Activated CD4-positive, alpha-beta memory T cell treated with anti-CD3 and anti-CD28 coated beads for 36 hours (primary cell): Measurements from ENCODE around the gene FAM90A26. TPM values are rescaled to one million over a fixed set of nuclear protein-coding genes. Genes with fewer than 3 reads are reported as not detected.
"Not testable (repeated sequence)": the region's sequence is repeated elsewhere in the genome, so short reads cannot be mapped to it uniquely, and the experiment has no call there.

Experiments used
- CTCF ChIA-PET: fragments of 350-600 bp; sonication (Branson Sonifier 250); formaldehyde crosslinking; loops from one replicate; lab custom pipeline; 2021; ENCODE audit warnings: antibody characterized with exemption, inconsistent platforms; lab: Charles Lee
- POLR2A ChIA-PET: fragments of 350-600 bp; sonication (Branson Sonifier 250); formaldehyde crosslinking; loops from one replicate; lab custom pipeline; 2021; ENCODE audit warnings: antibody characterized with exemption; lab: Charles Lee
- DNase-seq: peaks from one replicate; pipeline ENCODE4 v3.0.0-alpha.2; 2020
- H3K27ac Mint-ChIP-seq: one replicate; pipeline ENCODE4 v1.8.0; 2021; ENCODE audit warnings: mixed read lengths
- H3K27me3 Mint-ChIP-seq: one replicate; pipeline ENCODE4 v1.8.0; 2021; ENCODE audit warnings: mixed read lengths
- H3K36me3 Mint-ChIP-seq: one replicate; pipeline ENCODE4 v1.8.0; 2021; ENCODE audit warnings: mixed read lengths
- H3K4me1 Mint-ChIP-seq: one replicate; pipeline ENCODE4 v1.8.0; 2021; ENCODE audit warnings: low read depth, mixed read lengths
- H3K4me3 Mint-ChIP-seq: one replicate; pipeline ENCODE4 v1.8.0; 2021; ENCODE audit warnings: mild to moderate bottlenecking, mixed read lengths
- H3K9me3 Mint-ChIP-seq: one replicate; pipeline ENCODE4 v1.8.0; 2021; ENCODE audit warnings: mixed read lengths
- intact Hi-C: fragments of 100-400 bp; cut with micrococcal nuclease; formaldehyde crosslinking; loops from one replicate; pipeline ENCODE4 v1.15.1; 2023
- total RNA-seq, 2 experiments: library from RNA; stranded (reverse); gene quantifications; one replicate each; pipeline ENCODE4 v1.2.3, GENCODE V29; 2021

Gene FAM90A26
- not detected for total RNA-seq

GRCh38 chr4:9169791-9170459 is at the start of gene FAM90A26:
Gene FAM90A26, plus strand, starts transcription at chr4:9170409. Its CDS starts 2,764 bp downstream, at chr4:9173173.
- H3K9me3 Mint-ChIP-seq, H3K4me1 Mint-ChIP-seq, H3K27me3 Mint-ChIP-seq, H3K27ac Mint-ChIP-seq, POLR2A ChIA-PET, intact Hi-C loops, H3K4me3 Mint-ChIP-seq, DNase-seq, CTCF ChIA-PET, H3K36me3 Mint-ChIP-seq: not testable (repeated sequence)

- intact Hi-C loops = loop anchor here (5.0 kb wide), 1 partner anchor 120 kb away; no protein-coding TSS in a partner anchor
- CTCF ChIA-PET = interaction anchor here (0.9 kb wide), 1 partner anchor 123 kb away, joined by 3 read pairs; no protein-coding TSS in a partner anchor
These were observed 47.5 kb upstream of the FAM90A26 start for GRCh38 chr4:9122711-9123110.

GRCh38 chr4:9123572-9124007 is 46.6 kb upstream of the FAM90A26 start:
- H3K9me3 Mint-ChIP-seq, H3K4me3 Mint-ChIP-seq, CTCF ChIA-PET, POLR2A ChIA-PET, H3K27ac Mint-ChIP-seq, H3K36me3 Mint-ChIP-seq, H3K4me1 Mint-ChIP-seq: not testable (repeated sequence)
- intact Hi-C loops = loop anchor here (5.0 kb wide), 1 partner anchor 121 kb away; no protein-coding TSS in a partner anchor
- H3K27me3 Mint-ChIP-seq = peaks cover 15% of the 10 kb centered on the region
- peak; percentile 25 for DNase-seq

More at GRCh38 chr4:9122711-9123110, 47.5 kb upstream of the FAM90A26 start:
- H3K9me3 Mint-ChIP-seq, POLR2A ChIA-PET, DNase-seq, H3K4me1 Mint-ChIP-seq, H3K36me3 Mint-ChIP-seq, H3K4me3 Mint-ChIP-seq, H3K27ac Mint-ChIP-seq: not testable (repeated sequence)
- H3K27me3 Mint-ChIP-seq = peaks cover 15% of the 10 kb centered on the region

- H3K36me3 Mint-ChIP-seq, H3K27ac Mint-ChIP-seq, H3K4me3 Mint-ChIP-seq, CTCF ChIA-PET, POLR2A ChIA-PET, DNase-seq, H3K9me3 Mint-ChIP-seq, H3K4me1 Mint-ChIP-seq: not testable (repeated sequence)
- intact Hi-C loops = loop anchor here (1.0 kb wide), 1 partner anchor 23 kb away; no protein-coding TSS in a partner anchor
- H3K27me3 Mint-ChIP-seq = peaks cover 14% of the 10 kb centered on the region
These were observed 44.5 kb upstream of the FAM90A26 start for GRCh38 chr4:9125601-9126161.

GRCh38 chr4:9131420-9131819 is 38.8 kb upstream of the FAM90A26 start:
- DNase-seq, H3K36me3 Mint-ChIP-seq, CTCF ChIA-PET, H3K4me1 Mint-ChIP-seq, H3K4me3 Mint-ChIP-seq, intact Hi-C loops, H3K27me3 Mint-ChIP-seq, H3K27ac Mint-ChIP-seq, POLR2A ChIA-PET, H3K9me3 Mint-ChIP-seq: not testable (repeated sequence)

- DNase-seq, CTCF ChIA-PET, H3K9me3 Mint-ChIP-seq, intact Hi-C loops, H3K36me3 Mint-ChIP-seq, H3K4me1 Mint-ChIP-seq, H3K27me3 Mint-ChIP-seq, H3K4me3 Mint-ChIP-seq, POLR2A ChIA-PET, H3K27ac Mint-ChIP-seq: not testable (repeated sequence)
These were observed 37.4 kb upstream of the FAM90A26 start for GRCh38 chr4:9132849-9133248.

- POLR2A ChIA-PET = not testable (repeated sequence)
These were observed 36.2 kb upstream of the FAM90A26 start for GRCh38 chr4:9134011-9134410.

GRCh38 chr4:9134556-9134955 is 35.7 kb upstream of the FAM90A26 start:
- H3K36me3 Mint-ChIP-seq, DNase-seq, POLR2A ChIA-PET, CTCF ChIA-PET, H3K4me3 Mint-ChIP-seq, H3K27me3 Mint-ChIP-seq, H3K9me3 Mint-ChIP-seq, H3K27ac Mint-ChIP-seq, H3K4me1 Mint-ChIP-seq, intact Hi-C loops: not testable (repeated sequence)

More at GRCh38 chr4:9134011-9134410, 36.2 kb upstream of the FAM90A26 start:
- intact Hi-C loops, H3K27ac Mint-ChIP-seq, CTCF ChIA-PET, H3K9me3 Mint-ChIP-seq, H3K4me1 Mint-ChIP-seq, H3K4me3 Mint-ChIP-seq, DNase-seq, H3K36me3 Mint-ChIP-seq, H3K27me3 Mint-ChIP-seq: not testable (repeated sequence)

- H3K27me3 Mint-ChIP-seq, DNase-seq: not testable (repeated sequence)
These were observed 29.2 kb upstream of the FAM90A26 start for GRCh38 chr4:9141050-9141449.

GRCh38 chr4:9142786-9143185 is 27.4 kb upstream of the FAM90A26 start:
- DNase-seq, H3K27me3 Mint-ChIP-seq, H3K9me3 Mint-ChIP-seq, POLR2A ChIA-PET, H3K27ac Mint-ChIP-seq, CTCF ChIA-PET, H3K36me3 Mint-ChIP-seq, H3K4me3 Mint-ChIP-seq, H3K4me1 Mint-ChIP-seq, intact Hi-C loops: not testable (repeated sequence)

More at GRCh38 chr4:9141050-9141449, 29.2 kb upstream of the FAM90A26 start:
- CTCF ChIA-PET, intact Hi-C loops, H3K4me1 Mint-ChIP-seq, H3K4me3 Mint-ChIP-seq, H3K9me3 Mint-ChIP-seq, POLR2A ChIA-PET, H3K27ac Mint-ChIP-seq, H3K36me3 Mint-ChIP-seq: not testable (repeated sequence)

GRCh38 chr4:9143421-9144080 is 26.7 kb upstream of the FAM90A26 start:
- Mint-ChIP-seq H3K9me3 (no peaks in the 10 kb centered on the region), H3K27me3 (no peaks in the 10 kb centered on the region), H3K4me1 (no peaks in the 10 kb centered on the region), H3K27ac (no peak overlapping the region), H3K4me3 (no peak overlapping the region), H3K36me3 (no peaks in the 10 kb centered on the region)
- no peak for DNase-seq
- intact Hi-C loops = no loop called here
- POLR2A ChIA-PET = no interaction called here
- CTCF ChIA-PET = no interaction called here

- no peak overlapping the region for H3K27ac Mint-ChIP-seq
These were observed 23.2 kb upstream of the FAM90A26 start for GRCh38 chr4:9146967-9147366.

More at GRCh38 chr4:9146967-9147366, 23.2 kb upstream of the FAM90A26 start:
- CTCF ChIA-PET = no interaction called here
- peaks cover 3% of the 10 kb centered on the region for H3K4me1 Mint-ChIP-seq
- intact Hi-C loops = no loop called here
- no peak overlapping the region for H3K4me3 Mint-ChIP-seq
- DNase-seq = no peak
- H3K9me3 Mint-ChIP-seq = no peaks in the 10 kb centered on the region
- no peaks in the 10 kb centered on the region for H3K27me3 Mint-ChIP-seq
- no peaks in the 10 kb centered on the region for H3K36me3 Mint-ChIP-seq
- POLR2A ChIA-PET = no interaction called here
